Mesothelial cell of epicardium (in vitro differentiated cells): ENCODE data around the gene CAVIN2. TPM values are rescaled to one million over a fixed set of nuclear protein-coding genes. Genes with fewer than 3 reads are reported as not detected.
A peak's percentile ranks its signal among the peaks of the same experiment; 100 is the strongest.

Source experiments
- DNase-seq, 2 experiments: peaks; one replicate each; pipeline ENCODE4 v3.0.0; 2021; ENCODE audit warnings: low spot score in 2 of 2; ENCODE audit not compliant: unreplicated experiment in 2 of 2
- H3K27ac Mint-ChIP-seq: 2 replicates; pipeline ENCODE4 v1.8.0; 2021; ENCODE audit warnings: mixed read lengths
- H3K27me3 Mint-ChIP-seq: 2 replicates; pipeline ENCODE4 v1.8.0; 2021; ENCODE audit warnings: low read depth, mixed read lengths
- H3K36me3 Mint-ChIP-seq: 2 replicates; pipeline ENCODE4 v1.8.0; 2021; ENCODE audit warnings: mixed read lengths
- H3K4me1 Mint-ChIP-seq: 2 replicates; pipeline ENCODE4 v1.8.0; 2021; ENCODE audit warnings: mixed read lengths
- H3K4me3 Mint-ChIP-seq: 2 replicates; pipeline ENCODE4 v1.8.0; 2021; ENCODE audit warnings: mild to moderate bottlenecking, moderate library complexity, mixed read lengths
- H3K9me3 Mint-ChIP-seq: 2 replicates; pipeline ENCODE4 v1.8.0; 2021; ENCODE audit warnings: mixed read lengths
- CTCF ChIP-seq: fragments of 200-600 bp; sonication (generic); IDR thresholded peaks from one replicate; pipeline ENCODE4 v1.5.0; 2021; ENCODE audit warnings: antibody characterized with exemption; ENCODE audit not compliant: unreplicated experiment
- total RNA-seq: library from RNA; stranded (reverse); gene quantifications from 3 replicates; pipeline ENCODE4 v1.2.1, GENCODE V29; 2021

CAVIN2 gene
- total RNA-seq: 0.72 to 0.96 TPM (median 0.80 TPM) in 3 replicates

- TF ChIP-seq CTCF: no peak
- H3K9me3 Mint-ChIP-seq: no peaks in the 10 kb centered on the region
- no peaks in the 10 kb centered on the region for H3K27me3 Mint-ChIP-seq
- DNase-seq: no peak
- H3K27ac Mint-ChIP-seq: peak within 1 kb of the TSS; percentile 47
- H3K36me3 Mint-ChIP-seq: no peaks in the 10 kb centered on the region
- H3K4me1 Mint-ChIP-seq: peaks cover 34% of the 10 kb centered on the region
- H3K4me3 Mint-ChIP-seq: no peak within 1 kb of the TSS
Measured at GRCh38 chr2:191846515-191847476, at the start of gene CAVIN2. TSS of gene CAVIN2 (minus strand) at chr2:191847088. CDS start at chr2:191846925, 163 bp downstream.

GRCh38 chr2:191895743-191896142 lies 48.9 kb upstream of the CAVIN2 start:
- H3K27me3 Mint-ChIP-seq: no peaks in the 10 kb centered on the region
- peak overlapping the region; percentile 73 for H3K27ac Mint-ChIP-seq
- no peak overlapping the region for H3K4me3 Mint-ChIP-seq
- H3K4me1 Mint-ChIP-seq: peaks cover 24% of the 10 kb centered on the region
- no peak for DNase-seq
- H3K36me3 Mint-ChIP-seq: peaks cover 11% of the 10 kb centered on the region
- TF ChIP-seq CTCF: no peak
- peaks cover 22% of the 10 kb centered on the region for H3K9me3 Mint-ChIP-seq

- DNase-seq: no peak
- H3K4me1 Mint-ChIP-seq: peaks cover 24% of the 10 kb centered on the region
- TF ChIP-seq CTCF: no peak
- no peaks in the 10 kb centered on the region for H3K27me3 Mint-ChIP-seq
- H3K4me3 Mint-ChIP-seq: no peak overlapping the region
- H3K27ac Mint-ChIP-seq: no peak overlapping the region
- H3K36me3 Mint-ChIP-seq: peaks cover 7% of the 10 kb centered on the region
- peaks cover 16% of the 10 kb centered on the region for H3K9me3 Mint-ChIP-seq
Measured at GRCh38 chr2:191895195-191895594, 48.3 kb upstream of the CAVIN2 start.

GRCh38 chr2:191894681-191895147 lies 47.8 kb upstream of the CAVIN2 start:
- Mint-ChIP-seq H3K4me1 (peaks cover 24% of the 10 kb centered on the region), H3K27ac (peak overlapping the region; percentile 80), H3K27me3 (no peaks in the 10 kb centered on the region), H3K36me3 (peaks cover 6% of the 10 kb centered on the region), H3K9me3 (peaks cover 15% of the 10 kb centered on the region), H3K4me3 (no peak overlapping the region)
- no peak for DNase-seq
- TF ChIP-seq CTCF: no peak

GRCh38 chr2:191892391-191892790 lies 45.5 kb upstream of the CAVIN2 start:
- no peak for DNase-seq
- Mint-ChIP-seq H3K36me3 (peaks cover 6% of the 10 kb centered on the region), H3K27me3 (no peaks in the 10 kb centered on the region), H3K9me3 (peaks cover 15% of the 10 kb centered on the region), H3K4me1 (peaks cover 30% of the 10 kb centered on the region), H3K4me3 (no peak overlapping the region), H3K27ac (no peak overlapping the region)
- no peak for TF ChIP-seq CTCF
